ENCODE measurements around the gene ZNF429. TPM values are rescaled to one million over a fixed set of nuclear protein-coding genes. Genes with fewer than 3 reads are reported as not detected.
"Not testable (repeated sequence)": the region's sequence is repeated elsewhere in the genome, so short reads cannot be mapped to it uniquely, and the experiment has no call there.

ZNF429 gene
- total and polyA plus RNA-seq, 7 donors: 6.5 to 15.7 (median 10.9) TPM

DNA sequence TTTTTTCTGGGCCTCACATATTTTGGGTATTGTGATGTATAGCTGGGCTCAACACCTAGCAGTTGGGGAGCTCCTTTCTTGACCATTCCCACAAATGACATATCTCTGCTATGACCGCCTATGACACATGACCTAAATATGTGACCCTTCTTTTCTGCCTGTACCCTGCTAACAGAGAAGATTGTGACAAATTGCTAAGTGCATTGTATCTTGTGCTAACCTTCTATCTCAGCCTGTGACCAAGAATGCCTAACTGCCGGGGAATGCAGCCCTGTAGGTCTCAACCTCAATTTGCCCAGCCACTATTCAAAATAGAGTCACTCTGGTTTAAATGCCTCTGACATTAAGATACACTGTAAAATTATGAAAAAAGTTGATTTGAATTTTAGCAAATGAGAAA is 6.8 kb upstream of the ZNF429 start:
- no peak for TF ChIP-seq EP300 (IDR thresholded peaks at IDR 0.05)
- H3K4me3 ChIP-seq: no peak overlapping the region
- H3K4me1 ChIP-seq: no peaks in the 10 kb centered on the region
- H3K9me3 ChIP-seq: no peaks in the 10 kb centered on the region
- no peak overlapping the region for H3K27ac ChIP-seq
- no peaks in the 10 kb centered on the region for H3K27me3 ChIP-seq
- WGBS, 2 donors: 70 to 96% methylated on average over 2 of the region's 2 CpGs
- intact Hi-C loops (cut with DNase I): no loop called here
- H3K36me3 ChIP-seq: no peaks in the 10 kb centered on the region
- no peak for DNase-seq

DNA sequence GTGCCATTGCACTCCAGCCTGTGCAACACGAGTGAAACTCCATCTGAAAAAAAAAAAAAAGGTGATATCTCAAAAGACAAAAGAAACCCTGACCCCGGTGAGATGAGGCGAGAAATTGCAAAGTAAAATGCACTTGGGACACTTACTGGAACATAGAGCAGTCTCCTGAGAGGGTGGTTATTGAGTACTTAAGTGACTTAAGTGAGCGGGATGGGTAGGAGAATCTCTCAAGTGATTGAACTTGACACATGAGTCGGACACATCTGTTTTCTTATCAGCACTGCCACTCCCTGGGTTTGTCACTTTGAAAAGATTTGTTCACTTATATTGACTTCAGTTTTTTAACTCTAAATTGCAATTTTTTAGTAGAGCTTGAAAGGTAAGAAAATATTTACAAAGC is 2.8 kb downstream of the ZNF429 start:
- 86 to 96% methylated on average over 5 of the region's 5 CpGs for WGBS, 2 donors
- H3K9me3 ChIP-seq: no peaks in the 10 kb centered on the region
- no peak overlapping the region for H3K4me3 ChIP-seq
- DNase-seq: no peak
- intact Hi-C loops (cut with DNase I): loop anchor here (5.0 to 10.0 kb wide), 2 partner anchors 79 to 183 kb away; partner anchors contain the start of gene ZNF708
- H3K27me3 ChIP-seq: no peaks in the 10 kb centered on the region
- H3K27ac ChIP-seq: no peak overlapping the region
- TF ChIP-seq, protein P1, sequence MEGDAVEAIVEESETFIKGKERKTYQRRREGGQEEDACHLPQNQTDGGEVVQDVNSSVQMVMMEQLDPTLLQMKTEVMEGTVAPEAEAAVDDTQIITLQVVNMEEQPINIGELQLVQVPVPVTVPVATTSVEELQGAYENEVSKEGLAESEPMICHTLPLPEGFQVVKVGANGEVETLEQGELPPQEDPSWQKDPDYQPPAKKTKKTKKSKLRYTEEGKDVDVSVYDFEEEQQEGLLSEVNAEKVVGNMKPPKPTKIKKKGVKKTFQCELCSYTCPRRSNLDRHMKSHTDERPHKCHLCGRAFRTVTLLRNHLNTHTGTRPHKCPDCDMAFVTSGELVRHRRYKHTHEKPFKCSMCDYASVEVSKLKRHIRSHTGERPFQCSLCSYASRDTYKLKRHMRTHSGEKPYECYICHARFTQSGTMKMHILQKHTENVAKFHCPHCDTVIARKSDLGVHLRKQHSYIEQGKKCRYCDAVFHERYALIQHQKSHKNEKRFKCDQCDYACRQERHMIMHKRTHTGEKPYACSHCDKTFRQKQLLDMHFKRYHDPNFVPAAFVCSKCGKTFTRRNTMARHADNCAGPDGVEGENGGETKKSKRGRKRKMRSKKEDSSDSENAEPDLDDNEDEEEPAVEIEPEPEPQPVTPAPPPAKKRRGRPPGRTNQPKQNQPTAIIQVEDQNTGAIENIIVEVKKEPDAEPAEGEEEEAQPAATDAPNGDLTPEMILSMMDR (IDR thresholded peaks at IDR 0.05): no peak
- TF ChIP-seq EP300 (IDR thresholded peaks at IDR 0.05): no peak
- no peak for TF ChIP-seq POLR2AphosphoS5 (IDR thresholded peaks at IDR 0.05)
- H3K36me3 ChIP-seq: no peaks in the 10 kb centered on the region
- peaks cover 0 to 33% (median 17%) of the 10 kb centered on the region in 4 donors for H3K4me1 ChIP-seq

DNA sequence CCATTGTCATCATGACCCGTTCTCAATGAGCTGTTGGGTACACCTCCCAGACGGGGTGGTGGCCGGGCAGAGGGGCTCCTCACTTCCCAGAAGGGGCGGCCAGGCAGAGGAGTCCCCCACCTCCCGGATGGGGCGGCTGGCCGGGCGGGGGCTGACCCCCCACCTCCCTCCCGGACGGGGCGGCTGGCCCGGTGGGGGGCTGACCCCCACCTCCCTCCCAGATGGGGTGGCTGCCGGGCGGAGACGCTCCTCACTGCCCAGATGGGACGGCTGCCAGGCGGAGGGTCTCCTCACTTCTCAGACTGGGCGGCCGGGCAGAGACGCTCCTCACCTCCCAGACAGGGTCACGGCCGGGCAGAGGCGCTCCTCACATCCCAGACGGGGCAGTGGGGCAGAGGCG is 5.7 kb downstream of the ZNF429 start:
- H3K36me3 ChIP-seq; H3K9me3 ChIP-seq; DNase-seq; H3K4me3 ChIP-seq; H3K27ac ChIP-seq; H3K27me3 ChIP-seq; intact Hi-C loops (cut with DNase I): not testable (repeated sequence)
- 92 to 94% methylated on average over 25 of the region's 25 CpGs for WGBS, 2 donors
- peaks cover 0 to 29% (median 12%) of the 10 kb centered on the region in 4 donors for H3K4me1 ChIP-seq

DNA sequence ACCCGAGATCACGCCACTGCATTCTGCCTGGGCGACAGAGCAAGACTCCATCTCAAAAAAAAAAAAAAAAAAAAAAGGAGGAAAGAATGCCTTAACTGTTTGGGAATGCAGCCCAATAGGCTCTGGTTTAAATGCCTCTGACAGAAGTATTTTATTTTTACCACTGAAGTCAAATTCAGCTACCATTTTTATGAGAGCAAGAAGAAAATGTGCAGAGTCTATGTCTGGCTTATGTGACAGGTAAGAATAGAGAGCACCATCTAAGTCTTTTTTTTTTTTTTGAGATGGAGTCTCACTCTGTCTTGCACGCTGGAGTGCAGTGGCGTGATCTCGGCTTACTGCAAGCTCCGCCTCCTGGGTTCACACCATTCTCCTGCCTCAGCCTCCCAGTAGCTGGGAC is 7.2 kb downstream of the ZNF429 start:
- H3K4me3 ChIP-seq; H3K36me3 ChIP-seq; DNase-seq; intact Hi-C loops (cut with DNase I); H3K9me3 ChIP-seq; H3K27me3 ChIP-seq: not testable (repeated sequence)
- peak overlapping the region in 3 of 4 donors; percentile 35 to 70 (median 52) for H3K27ac ChIP-seq
- 96 to 99% methylated on average over 7 of the region's 7 CpGs for WGBS, 2 donors
- peaks cover 0 to 13% (median 3%) of the 10 kb centered on the region in 4 donors for H3K4me1 ChIP-seq
- peak in 3 of 4 donors; percentile 45 to 70 (median 69) for TF ChIP-seq POLR2AphosphoS5 (IDR thresholded peaks at IDR 0.05)

DNA sequence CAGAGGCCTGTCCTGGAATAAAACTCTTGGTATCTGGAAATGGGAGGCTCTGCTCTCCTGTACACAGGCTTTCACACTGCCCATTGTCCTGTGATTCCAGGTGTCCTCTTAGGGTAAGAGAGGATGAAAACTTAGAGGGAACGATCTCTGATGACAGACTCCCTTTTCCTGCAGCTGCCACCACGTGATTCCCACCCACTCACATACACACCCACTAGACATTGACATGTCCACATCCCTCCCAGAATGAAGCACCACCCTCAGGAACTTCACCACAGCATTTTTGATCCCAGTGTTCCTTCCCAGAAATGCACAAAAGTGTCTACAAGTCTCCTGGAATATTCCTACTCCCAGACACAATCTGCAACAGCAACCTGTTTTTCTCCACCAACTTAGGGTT is 8.2 kb downstream of the ZNF429 start:
- H3K36me3 ChIP-seq: peaks cover 1 to 4% (median 3%) of the 10 kb centered on the region in 4 donors
- H3K27me3 ChIP-seq: no peaks in the 10 kb centered on the region
- no peak overlapping the region for H3K4me3 ChIP-seq
- H3K9me3 ChIP-seq: peaks cover 0 to 6% (median 0%) of the 10 kb centered on the region in 4 donors
- H3K4me1 ChIP-seq: peaks cover 0 to 4% (median 2%) of the 10 kb centered on the region in 4 donors
- DNase-seq: no peak
- intact Hi-C loops (cut with DNase I): no loop called here
- 73 to 90% methylated on average over 2 of the region's 2 CpGs for WGBS, 2 donors
- peak overlapping the region in 1 of 4 donors; percentile 70 for H3K27ac ChIP-seq
- TF ChIP-seq, protein P1 (IDR thresholded peaks at IDR 0.05): no peak
- no peak for TF ChIP-seq POLR2AphosphoS5 (IDR thresholded peaks at IDR 0.05)
- TF ChIP-seq POLR2A (IDR thresholded peaks at IDR 0.05): no peak
- no peak for TF ChIP-seq EP300 (IDR thresholded peaks at IDR 0.05)

DNA sequence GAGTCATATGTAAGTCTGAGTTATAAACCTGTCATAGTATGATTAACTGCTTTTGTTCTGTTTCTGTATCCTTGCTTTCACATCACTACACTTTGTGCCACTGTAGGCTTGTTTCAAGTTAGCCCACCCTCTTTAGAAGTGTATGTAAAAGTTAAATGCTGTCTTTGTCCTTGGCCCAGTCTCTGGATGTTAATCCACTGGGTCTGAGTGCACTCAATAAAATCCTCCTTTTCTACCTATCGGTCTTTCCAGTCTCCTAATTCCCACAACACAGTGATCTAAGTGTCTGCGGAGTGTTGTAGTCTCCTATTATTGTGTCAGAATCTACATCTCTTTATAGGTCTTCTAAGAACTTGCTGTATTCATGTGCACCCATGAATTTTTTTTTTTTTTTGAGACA is 14.1 kb downstream of the ZNF429 start:
- no peak for DNase-seq
- peaks cover 10 to 56% (median 17%) of the 10 kb centered on the region in 4 donors for H3K36me3 ChIP-seq
- intact Hi-C loops (cut with DNase I): no loop called here
- H3K9me3 ChIP-seq: peaks cover 0 to 28% (median 4%) of the 10 kb centered on the region in 4 donors
- no peak overlapping the region for H3K4me3 ChIP-seq
- H3K27me3 ChIP-seq: no peaks in the 10 kb centered on the region
- WGBS, 2 donors: 96 to 100% methylated on average over 2 of the region's 2 CpGs
- H3K27ac ChIP-seq: no peak overlapping the region
- H3K4me1 ChIP-seq: no peaks in the 10 kb centered on the region
- TF ChIP-seq POLR2AphosphoS5 (IDR thresholded peaks at IDR 0.05) (no peak), POLR2A (IDR thresholded peaks at IDR 0.05) (no peak), EP300 (IDR thresholded peaks at IDR 0.05) (no peak)
- TF ChIP-seq, protein P1 (IDR thresholded peaks at IDR 0.05): no peak

Measured in sigmoid colon (tissue), 7 donors.